ENCODE data around the gene GPR17. TPM values are rescaled to one million over a fixed set of nuclear protein-coding genes. Genes with fewer than 3 reads are reported as not detected.

GPR17 gene
- total and polyA plus RNA-seq, 4 donors, result 0.03 to 0.14 (median 0.07) TPM; not detected in 1

DNA sequence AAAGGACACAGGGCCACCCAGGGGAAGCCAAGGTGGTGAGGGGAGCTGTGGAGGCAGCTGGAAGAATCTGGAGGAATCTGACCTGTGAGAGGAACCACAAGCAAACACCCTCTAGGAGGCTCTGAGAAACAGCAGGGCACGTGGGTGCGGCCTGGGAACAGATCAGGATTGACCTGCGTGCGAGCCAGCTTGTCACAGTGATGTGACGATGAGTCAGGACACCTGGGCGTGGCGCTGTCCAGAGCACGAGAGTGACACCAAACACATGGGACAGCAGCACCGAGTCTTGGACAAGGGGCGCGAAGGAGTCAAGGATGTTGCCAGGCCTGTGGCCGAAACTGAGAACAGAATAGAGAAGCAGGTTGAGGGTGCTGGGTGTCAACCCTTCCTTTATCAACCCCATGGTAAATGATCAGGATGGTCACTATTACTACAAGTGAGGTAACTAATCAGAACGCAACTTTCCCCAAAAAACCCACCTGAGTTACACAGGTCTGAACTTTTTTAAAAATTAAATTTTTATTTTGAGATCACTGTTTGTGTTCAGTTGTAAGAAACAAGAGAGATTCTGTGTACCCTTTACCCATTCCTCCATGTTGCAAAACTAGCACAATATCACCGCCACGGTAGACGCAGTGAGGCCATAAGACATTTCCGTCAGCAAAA lies 54.7 kb downstream of the GPR17 start:
- Histone ChIP-seq H3K27me3 (ENCODE audit: control insufficient read depth in 4 of 4, insufficient read depth in 4 of 4, low read length in 3 of 4) (no peaks in the 10 kb centered on the region), H3K9me3 (ENCODE audit: control insufficient read depth in 4 of 4, low read length in 3 of 4) (no peaks in the 10 kb centered on the region), H3K9ac (ENCODE audit: low read depth in 1 of 2, low read length in 2 of 2) (peak overlapping the region; percentile 52 to 88), H3K4me1 (ENCODE audit: control insufficient read depth in 4 of 4, insufficient read depth in 4 of 4, low read length in 3 of 4) (peaks cover 13 to 36% (median 23%) of the 10 kb centered on the region in 4 donors), H3K27ac (ENCODE audit: low read depth in 1 of 2, low read length in 2 of 2) (peak overlapping the region; percentile 91 to 96), H3K36me3 (ENCODE audit: control insufficient read depth in 4 of 4, insufficient read depth in 3 of 4, low read depth in 1 of 4, low read length in 3 of 4) (no peaks in the 10 kb centered on the region), H3K4me3 (ENCODE audit: low read depth in 1 of 3, low read length in 3 of 3) (peak overlapping the region; percentile 77 to 90 (median 89))
- TF ChIP-seq, protein P1, sequence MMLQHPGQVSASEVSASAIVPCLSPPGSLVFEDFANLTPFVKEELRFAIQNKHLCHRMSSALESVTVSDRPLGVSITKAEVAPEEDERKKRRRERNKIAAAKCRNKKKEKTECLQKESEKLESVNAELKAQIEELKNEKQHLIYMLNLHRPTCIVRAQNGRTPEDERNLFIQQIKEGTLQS (IDR thresholded peaks at IDR 0.05), result peak; percentile 33
- TF ChIP-seq SP1 (IDR thresholded peaks at IDR 0.05), result peak; percentile 7
- TF ChIP-seq HNF4A (conservative IDR thresholded peaks at IDR 0.05), result peak in 1 of 2 donors; percentile 15
- TF ChIP-seq, protein P2, sequence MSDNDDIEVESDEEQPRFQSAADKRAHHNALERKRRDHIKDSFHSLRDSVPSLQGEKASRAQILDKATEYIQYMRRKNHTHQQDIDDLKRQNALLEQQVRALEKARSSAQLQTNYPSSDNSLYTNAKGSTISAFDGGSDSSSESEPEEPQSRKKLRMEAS (IDR thresholded peaks at IDR 0.05), result peak; percentile 25
- TF ChIP-seq RXRA (IDR thresholded peaks at IDR 0.05), result no peak
- 44% methylated on average over 17 of the region's 17 CpGs for WGBS
- DNase-seq (ENCODE audit: low spot score), result peak; percentile 56

DNA sequence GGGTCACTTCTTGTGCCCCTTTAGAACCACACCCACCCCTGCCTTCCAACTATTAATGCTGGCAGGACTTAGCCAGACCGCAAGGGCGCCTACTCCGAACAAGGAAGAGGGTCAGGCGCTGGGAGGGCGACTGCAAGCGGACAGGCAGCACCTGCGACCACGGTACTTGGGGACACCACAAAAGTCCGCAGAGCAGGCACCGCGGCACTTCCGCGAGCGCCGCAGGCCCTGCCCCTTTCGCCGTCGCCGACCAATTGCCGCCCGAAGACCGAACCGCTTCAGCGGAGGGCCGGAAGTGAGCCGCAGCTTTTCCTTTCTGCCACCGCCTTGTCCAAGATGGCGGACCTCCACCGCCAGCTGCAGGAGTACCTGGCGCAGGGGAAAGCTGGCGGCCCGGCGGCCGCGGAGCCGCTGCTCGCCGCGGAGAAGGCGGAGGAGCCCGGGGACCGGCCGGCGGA lies 55.3 kb downstream of the GPR17 start, which contains the start of gene SFT2D3:
SFT2D3 (plus strand) TSS at position 305 of the 458 bp plus-strand sequence; CDS start at position 337, 32 bp downstream.
- peaks cover 13 to 38% (median 25%) of the 10 kb centered on the region in 4 donors for H3K4me1 ChIP-seq (ENCODE audit: control insufficient read depth in 4 of 4, insufficient read depth in 4 of 4, low read length in 3 of 4)
- H3K36me3 ChIP-seq (ENCODE audit: control insufficient read depth in 4 of 4, insufficient read depth in 3 of 4, low read depth in 1 of 4, low read length in 3 of 4), result no peaks in the 10 kb centered on the region
- H3K9ac ChIP-seq (ENCODE audit: low read depth in 1 of 2, low read length in 2 of 2), result peak within 1 kb of the TSS; percentile 52 to 88
- peak within 1 kb of the TSS; percentile 91 to 96 for H3K27ac ChIP-seq (ENCODE audit: low read depth in 1 of 2, low read length in 2 of 2)
- H3K9me3 ChIP-seq (ENCODE audit: control insufficient read depth in 4 of 4, low read length in 3 of 4), result no peaks in the 10 kb centered on the region
- H3K27me3 ChIP-seq (ENCODE audit: control insufficient read depth in 4 of 4, insufficient read depth in 4 of 4, low read length in 3 of 4), result no peaks in the 10 kb centered on the region
- H3K4me3 ChIP-seq (ENCODE audit: low read depth in 1 of 3, low read length in 3 of 3), result peak within 1 kb of the TSS; percentile 77 to 90 (median 89)
- under 1% methylated on average over 44 of the region's 44 CpGs for WGBS
- peak; percentile 88 for DNase-seq (ENCODE audit: low spot score)
- TF ChIP-seq HNF4A (conservative IDR thresholded peaks at IDR 0.05) (no peak), GABPA (IDR thresholded peaks at IDR 0.05 in 1 of 2, conservative IDR thresholded peaks at IDR 0.05 in 1 of 2) (peak; percentile 44 to 85), NR2F2 (IDR thresholded peaks at IDR 0.05) (peak; percentile 24), YY1 (IDR thresholded peaks at IDR 0.05) (peak; percentile 98), FOXA2 (IDR thresholded peaks at IDR 0.05) (no peak), FOXA1 (IDR thresholded peaks at IDR 0.05) (no peak), EGR1 (IDR thresholded peaks at IDR 0.05; ENCODE audit: low read depth in 2 of 2) (peak in 1 of 2 donors; percentile 48), HNF4G (IDR thresholded peaks at IDR 0.05) (no peak), JUND (IDR thresholded peaks at IDR 0.05) (no peak), SP1 (IDR thresholded peaks at IDR 0.05) (peak; percentile 62), RAD21 (IDR thresholded peaks at IDR 0.05) (peak in 1 of 2 donors; percentile 45), TAF1 (conservative IDR thresholded peaks at IDR 0.05) (peak; percentile 98), RXRA (IDR thresholded peaks at IDR 0.05) (no peak)
- TF ChIP-seq, protein P2 (IDR thresholded peaks at IDR 0.05), result no peak
- TF ChIP-seq, protein P3, sequence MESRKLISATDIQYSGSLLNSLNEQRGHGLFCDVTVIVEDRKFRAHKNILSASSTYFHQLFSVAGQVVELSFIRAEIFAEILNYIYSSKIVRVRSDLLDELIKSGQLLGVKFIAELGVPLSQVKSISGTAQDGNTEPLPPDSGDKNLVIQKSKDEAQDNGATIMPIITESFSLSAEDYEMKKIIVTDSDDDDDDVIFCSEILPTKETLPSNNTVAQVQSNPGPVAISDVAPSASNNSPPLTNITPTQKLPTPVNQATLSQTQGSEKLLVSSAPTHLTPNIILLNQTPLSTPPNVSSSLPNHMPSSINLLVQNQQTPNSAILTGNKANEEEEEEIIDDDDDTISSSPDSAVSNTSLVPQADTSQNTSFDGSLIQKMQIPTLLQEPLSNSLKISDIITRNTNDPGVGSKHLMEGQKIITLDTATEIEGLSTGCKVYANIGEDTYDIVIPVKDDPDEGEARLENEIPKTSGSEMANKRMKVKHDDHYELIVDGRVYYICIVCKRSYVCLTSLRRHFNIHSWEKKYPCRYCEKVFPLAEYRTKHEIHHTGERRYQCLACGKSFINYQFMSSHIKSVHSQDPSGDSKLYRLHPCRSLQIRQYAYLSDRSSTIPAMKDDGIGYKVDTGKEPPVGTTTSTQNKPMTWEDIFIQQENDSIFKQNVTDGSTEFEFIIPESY (IDR thresholded peaks at IDR 0.05), result no peak
- TF ChIP-seq, protein P4, sequence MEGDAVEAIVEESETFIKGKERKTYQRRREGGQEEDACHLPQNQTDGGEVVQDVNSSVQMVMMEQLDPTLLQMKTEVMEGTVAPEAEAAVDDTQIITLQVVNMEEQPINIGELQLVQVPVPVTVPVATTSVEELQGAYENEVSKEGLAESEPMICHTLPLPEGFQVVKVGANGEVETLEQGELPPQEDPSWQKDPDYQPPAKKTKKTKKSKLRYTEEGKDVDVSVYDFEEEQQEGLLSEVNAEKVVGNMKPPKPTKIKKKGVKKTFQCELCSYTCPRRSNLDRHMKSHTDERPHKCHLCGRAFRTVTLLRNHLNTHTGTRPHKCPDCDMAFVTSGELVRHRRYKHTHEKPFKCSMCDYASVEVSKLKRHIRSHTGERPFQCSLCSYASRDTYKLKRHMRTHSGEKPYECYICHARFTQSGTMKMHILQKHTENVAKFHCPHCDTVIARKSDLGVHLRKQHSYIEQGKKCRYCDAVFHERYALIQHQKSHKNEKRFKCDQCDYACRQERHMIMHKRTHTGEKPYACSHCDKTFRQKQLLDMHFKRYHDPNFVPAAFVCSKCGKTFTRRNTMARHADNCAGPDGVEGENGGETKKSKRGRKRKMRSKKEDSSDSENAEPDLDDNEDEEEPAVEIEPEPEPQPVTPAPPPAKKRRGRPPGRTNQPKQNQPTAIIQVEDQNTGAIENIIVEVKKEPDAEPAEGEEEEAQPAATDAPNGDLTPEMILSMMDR (IDR thresholded peaks at IDR 0.05; ENCODE audit: low read depth, low read length, missing input control), result no peak
- TF ChIP-seq, protein P5, sequence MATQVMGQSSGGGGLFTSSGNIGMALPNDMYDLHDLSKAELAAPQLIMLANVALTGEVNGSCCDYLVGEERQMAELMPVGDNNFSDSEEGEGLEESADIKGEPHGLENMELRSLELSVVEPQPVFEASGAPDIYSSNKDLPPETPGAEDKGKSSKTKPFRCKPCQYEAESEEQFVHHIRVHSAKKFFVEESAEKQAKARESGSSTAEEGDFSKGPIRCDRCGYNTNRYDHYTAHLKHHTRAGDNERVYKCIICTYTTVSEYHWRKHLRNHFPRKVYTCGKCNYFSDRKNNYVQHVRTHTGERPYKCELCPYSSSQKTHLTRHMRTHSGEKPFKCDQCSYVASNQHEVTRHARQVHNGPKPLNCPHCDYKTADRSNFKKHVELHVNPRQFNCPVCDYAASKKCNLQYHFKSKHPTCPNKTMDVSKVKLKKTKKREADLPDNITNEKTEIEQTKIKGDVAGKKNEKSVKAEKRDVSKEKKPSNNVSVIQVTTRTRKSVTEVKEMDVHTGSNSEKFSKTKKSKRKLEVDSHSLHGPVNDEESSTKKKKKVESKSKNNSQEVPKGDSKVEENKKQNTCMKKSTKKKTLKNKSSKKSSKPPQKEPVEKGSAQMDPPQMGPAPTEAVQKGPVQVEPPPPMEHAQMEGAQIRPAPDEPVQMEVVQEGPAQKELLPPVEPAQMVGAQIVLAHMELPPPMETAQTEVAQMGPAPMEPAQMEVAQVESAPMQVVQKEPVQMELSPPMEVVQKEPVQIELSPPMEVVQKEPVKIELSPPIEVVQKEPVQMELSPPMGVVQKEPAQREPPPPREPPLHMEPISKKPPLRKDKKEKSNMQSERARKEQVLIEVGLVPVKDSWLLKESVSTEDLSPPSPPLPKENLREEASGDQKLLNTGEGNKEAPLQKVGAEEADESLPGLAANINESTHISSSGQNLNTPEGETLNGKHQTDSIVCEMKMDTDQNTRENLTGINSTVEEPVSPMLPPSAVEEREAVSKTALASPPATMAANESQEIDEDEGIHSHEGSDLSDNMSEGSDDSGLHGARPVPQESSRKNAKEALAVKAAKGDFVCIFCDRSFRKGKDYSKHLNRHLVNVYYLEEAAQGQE (IDR thresholded peaks at IDR 0.05), result peak; percentile 89
- TF ChIP-seq, protein P1 (IDR thresholded peaks at IDR 0.05), result no peak

Measured in liver (tissue), 9 donors.